Type B pancreatic cell (in vitro differentiated cells): Measurements from ENCODE around the gene GALNT15. TPM values are rescaled to one million over a fixed set of nuclear protein-coding genes. Genes with fewer than 3 reads are reported as not detected.

ENCODE experiments used
- DNase-seq: peaks from one replicate; pipeline ENCODE4 v3.0.0; 2021; ENCODE audit warnings: mixed read lengths; ENCODE audit not compliant: unreplicated experiment; ENCODE audit errors: extremely low spot score
- H3K27ac Mint-ChIP-seq: 2 replicates; pipeline ENCODE4 v1.8.0; 2021; ENCODE audit warnings: mild to moderate bottlenecking, mixed read lengths
- H3K27me3 Mint-ChIP-seq: 2 replicates; pipeline ENCODE4 v1.8.0; 2021; ENCODE audit warnings: mixed read lengths
- H3K36me3 Mint-ChIP-seq: 2 replicates; pipeline ENCODE4 v1.8.0; 2021; ENCODE audit warnings: mixed read lengths
- H3K4me1 Mint-ChIP-seq: one replicate; pipeline ENCODE4 v1.8.0; 2021; ENCODE audit warnings: mixed read lengths; ENCODE audit not compliant: unreplicated experiment
- H3K4me3 Mint-ChIP-seq: 2 replicates; pipeline ENCODE4 v1.8.0; 2021; ENCODE audit warnings: mild to moderate bottlenecking, mixed read lengths
- H3K9me3 Mint-ChIP-seq: 2 replicates; pipeline ENCODE4 v1.8.0; 2021; ENCODE audit warnings: mixed read lengths
- total RNA-seq: library from RNA; stranded (reverse); gene quantifications from 2 replicates; pipeline ENCODE4 v1.2.1, GENCODE V29; 2021; ENCODE audit warnings: low replicate concordance
- TF ChIP-seq, protein P1 (sequence below): fragments of 200-600 bp; sonication (generic); conservative IDR thresholded peaks from 2 replicates; pipeline ENCODE4 v1.5.0; 2021; ENCODE audit warnings: antibody characterized with exemption, mild to moderate bottlenecking

The GALNT15 gene
- total RNA-seq, 1 donor from 2014 or later = 0.17 TPM

DNA sequence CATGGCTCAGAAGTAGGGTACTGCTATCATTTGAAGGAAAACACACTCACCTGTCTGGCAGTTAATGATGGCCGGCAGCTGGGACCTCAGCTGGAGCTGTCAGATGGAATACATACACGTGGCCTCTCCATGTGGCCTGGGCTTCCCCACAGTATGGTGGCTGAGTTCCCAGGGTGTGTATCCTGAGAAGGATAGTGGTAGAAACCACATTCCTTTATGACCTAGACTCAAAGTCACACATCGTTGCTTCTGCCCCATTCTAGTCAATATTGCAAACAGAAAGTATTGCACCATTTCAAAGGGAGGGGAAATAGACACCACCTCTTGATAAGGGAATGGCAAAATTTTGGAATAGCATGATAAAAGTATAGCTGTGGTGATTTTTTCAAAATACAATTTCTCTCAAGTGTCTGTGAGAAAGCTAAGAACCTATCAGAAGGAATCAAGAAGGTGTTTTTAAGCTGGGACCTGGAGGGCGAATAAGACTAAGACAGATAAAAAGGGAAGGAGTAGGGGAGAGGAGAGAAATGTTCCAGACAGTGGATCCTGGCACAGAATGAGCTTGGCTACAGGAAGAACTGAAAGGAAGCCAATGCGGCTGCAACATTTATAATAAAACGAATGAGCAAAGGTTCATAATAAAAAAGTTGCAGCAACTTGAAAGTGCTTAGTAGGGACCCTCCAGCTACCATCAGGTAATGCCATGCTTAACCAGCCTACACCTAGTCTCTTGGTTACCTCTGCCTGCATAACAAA, 40.1 kb upstream of the GALNT15 start:
- Mint-ChIP-seq H3K27ac (no peak overlapping the region), H3K36me3 (no peaks in the 10 kb centered on the region), H3K27me3 (no peaks in the 10 kb centered on the region), H3K9me3 (peaks cover 4% of the 10 kb centered on the region), H3K4me1 (no peaks in the 10 kb centered on the region), H3K4me3 (no peak overlapping the region)
- TF ChIP-seq, protein P1, sequence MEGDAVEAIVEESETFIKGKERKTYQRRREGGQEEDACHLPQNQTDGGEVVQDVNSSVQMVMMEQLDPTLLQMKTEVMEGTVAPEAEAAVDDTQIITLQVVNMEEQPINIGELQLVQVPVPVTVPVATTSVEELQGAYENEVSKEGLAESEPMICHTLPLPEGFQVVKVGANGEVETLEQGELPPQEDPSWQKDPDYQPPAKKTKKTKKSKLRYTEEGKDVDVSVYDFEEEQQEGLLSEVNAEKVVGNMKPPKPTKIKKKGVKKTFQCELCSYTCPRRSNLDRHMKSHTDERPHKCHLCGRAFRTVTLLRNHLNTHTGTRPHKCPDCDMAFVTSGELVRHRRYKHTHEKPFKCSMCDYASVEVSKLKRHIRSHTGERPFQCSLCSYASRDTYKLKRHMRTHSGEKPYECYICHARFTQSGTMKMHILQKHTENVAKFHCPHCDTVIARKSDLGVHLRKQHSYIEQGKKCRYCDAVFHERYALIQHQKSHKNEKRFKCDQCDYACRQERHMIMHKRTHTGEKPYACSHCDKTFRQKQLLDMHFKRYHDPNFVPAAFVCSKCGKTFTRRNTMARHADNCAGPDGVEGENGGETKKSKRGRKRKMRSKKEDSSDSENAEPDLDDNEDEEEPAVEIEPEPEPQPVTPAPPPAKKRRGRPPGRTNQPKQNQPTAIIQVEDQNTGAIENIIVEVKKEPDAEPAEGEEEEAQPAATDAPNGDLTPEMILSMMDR = no peak
- no peak for DNase-seq

DNA sequence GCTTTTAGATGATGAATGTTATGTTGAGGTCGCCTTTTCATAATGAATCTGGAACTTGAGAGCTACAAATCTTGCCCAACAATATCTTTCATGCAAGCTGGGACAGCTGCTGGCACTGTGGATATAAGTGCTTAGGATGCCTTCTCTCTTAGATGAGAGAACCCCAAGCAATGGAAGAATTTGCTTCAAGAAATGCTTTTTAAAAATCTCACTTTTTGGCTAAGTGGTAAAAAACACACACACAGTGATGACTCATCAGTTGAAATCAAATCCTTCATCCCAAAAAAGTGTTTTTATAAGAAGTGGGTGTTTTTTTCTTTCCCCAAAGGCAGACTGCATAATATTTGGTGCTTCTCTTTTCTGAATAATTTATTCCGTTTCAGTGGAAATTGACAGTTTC, 38.4 kb upstream of the GALNT15 start:
- H3K9me3 Mint-ChIP-seq = peaks cover 4% of the 10 kb centered on the region
- no peak overlapping the region for H3K27ac Mint-ChIP-seq
- no peak overlapping the region for H3K4me3 Mint-ChIP-seq
- no peaks in the 10 kb centered on the region for H3K4me1 Mint-ChIP-seq
- TF ChIP-seq, protein P1 = no peak
- H3K27me3 Mint-ChIP-seq = no peaks in the 10 kb centered on the region
- DNase-seq = no peak
- H3K36me3 Mint-ChIP-seq = no peaks in the 10 kb centered on the region

DNA sequence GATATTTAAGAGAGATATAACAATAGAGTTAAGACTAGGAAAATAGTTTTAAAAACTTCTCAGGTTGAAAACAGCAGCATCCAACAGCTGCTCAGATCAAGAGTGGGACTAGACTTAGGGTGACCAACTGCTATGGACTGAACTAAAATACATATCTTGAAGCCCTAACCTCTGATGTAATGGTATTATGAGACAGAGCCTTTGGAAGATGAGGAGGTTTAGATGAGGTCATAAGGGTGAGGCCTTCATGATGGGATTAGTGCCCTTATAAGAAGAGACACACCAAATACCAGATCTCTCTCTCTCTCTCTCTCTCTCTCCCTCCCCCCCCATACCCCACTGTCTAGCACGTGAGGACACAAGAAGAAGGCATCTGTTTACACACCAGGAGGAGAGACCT, 37.4 kb upstream of the GALNT15 start:
- Mint-ChIP-seq H3K4me3 (no peak overlapping the region), H3K27me3 (no peaks in the 10 kb centered on the region), H3K27ac (no peak overlapping the region), H3K4me1 (no peaks in the 10 kb centered on the region), H3K36me3 (no peaks in the 10 kb centered on the region), H3K9me3 (peaks cover 5% of the 10 kb centered on the region)
- TF ChIP-seq, protein P1 = no peak
- no peak for DNase-seq

DNA sequence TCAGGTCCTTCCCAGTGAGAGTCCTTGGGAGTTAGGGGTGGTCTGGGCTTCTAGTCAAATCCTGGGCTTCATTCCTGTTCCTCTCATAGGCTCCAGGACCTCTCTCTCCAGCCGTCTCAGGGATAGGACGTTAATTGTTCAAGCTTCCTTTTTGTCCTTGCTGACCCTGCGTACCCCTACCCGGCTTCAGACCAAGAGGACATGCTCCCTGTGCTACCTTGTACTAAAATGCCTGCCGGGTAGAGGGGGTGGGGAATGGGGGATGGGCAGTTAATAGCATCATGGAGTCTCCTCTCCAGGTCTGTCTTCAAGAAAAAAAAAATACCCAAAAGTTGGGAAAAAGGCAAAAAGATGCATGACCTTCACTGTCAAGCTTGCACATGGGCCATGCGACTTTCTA, 36.5 kb upstream of the GALNT15 start:
- Mint-ChIP-seq H3K9me3 (peaks cover 8% of the 10 kb centered on the region), H3K4me1 (no peaks in the 10 kb centered on the region), H3K4me3 (no peak overlapping the region), H3K27me3 (no peaks in the 10 kb centered on the region), H3K36me3 (no peaks in the 10 kb centered on the region), H3K27ac (no peak overlapping the region)
- TF ChIP-seq, protein P1 = no peak
- no peak for DNase-seq

DNA sequence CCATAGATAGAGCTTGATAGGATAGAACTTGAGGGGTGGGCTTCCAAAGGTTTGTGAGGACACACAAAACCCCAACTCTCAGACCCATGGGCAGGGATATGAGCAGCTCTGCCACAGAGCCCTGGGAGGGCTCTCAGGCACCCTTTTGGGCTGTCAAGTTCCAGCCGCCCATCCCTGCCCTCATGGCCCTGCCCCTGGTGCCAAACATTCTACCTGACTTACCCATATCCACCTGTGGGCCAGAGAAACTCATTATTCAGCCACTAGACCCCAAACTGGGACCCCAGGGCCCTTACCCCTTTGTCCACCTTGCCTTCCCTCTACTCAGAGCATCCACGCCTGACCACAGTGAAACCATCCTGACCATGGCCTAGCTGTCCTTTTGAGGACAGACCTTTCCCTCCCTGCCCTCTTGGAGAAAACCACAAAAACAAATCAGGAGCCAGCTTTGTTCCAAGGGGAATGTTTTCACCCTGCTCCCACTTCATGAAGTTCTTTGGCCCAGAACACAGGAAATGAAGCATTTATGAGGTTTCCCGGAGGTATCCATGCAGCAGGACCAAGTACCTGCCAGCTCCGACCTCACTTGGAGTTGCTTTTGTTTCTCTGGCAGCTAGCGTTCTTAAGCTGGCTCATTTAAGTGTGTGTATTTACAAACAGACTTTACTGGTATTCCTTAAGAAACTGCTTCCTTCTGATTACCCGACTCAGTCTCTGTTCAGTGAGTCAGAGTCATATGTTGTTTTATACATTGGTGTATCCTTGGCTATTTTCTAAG, 34.2 kb upstream of the GALNT15 start:
- DNase-seq = no peak
- H3K4me3 Mint-ChIP-seq = no peak overlapping the region
- H3K9me3 Mint-ChIP-seq = peaks cover 10% of the 10 kb centered on the region
- H3K36me3 Mint-ChIP-seq = no peaks in the 10 kb centered on the region
- H3K27ac Mint-ChIP-seq = no peak overlapping the region
- no peaks in the 10 kb centered on the region for H3K4me1 Mint-ChIP-seq
- TF ChIP-seq, protein P1 = no peak
- H3K27me3 Mint-ChIP-seq = no peaks in the 10 kb centered on the region
